Measurements from ENCODE around the gene SUPV3L1. TPM values are rescaled to one million over a fixed set of nuclear protein-coding genes. Genes with fewer than 3 reads are reported as not detected.
"Not testable (repeated sequence)": the region's sequence is repeated elsewhere in the genome, so short reads cannot be mapped to it uniquely, and the experiment has no call there.

SUPV3L1 gene
- total RNA-seq, 1 experiment from 2014 or later = 117 TPM

DNA sequence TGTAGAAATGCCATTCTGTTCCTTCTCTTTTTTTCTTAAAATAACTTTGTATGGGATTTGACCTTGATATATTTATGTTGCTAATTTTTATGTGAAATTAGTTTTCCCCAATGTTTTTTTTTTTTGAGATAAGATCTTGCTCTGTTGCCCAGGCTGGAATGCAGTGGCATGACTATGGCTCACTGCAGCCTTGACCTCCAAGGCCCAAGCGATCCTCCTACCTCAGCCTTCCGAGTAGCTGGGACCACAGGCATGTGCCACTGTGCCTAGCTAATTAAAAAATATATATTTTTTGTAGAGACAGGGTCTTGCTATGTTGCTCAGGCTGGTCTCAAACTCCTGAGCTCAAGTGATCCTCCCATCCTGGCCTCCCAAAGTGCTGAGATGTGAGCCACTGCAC, 40.1 kb upstream of the SUPV3L1 start:
- intact Hi-C loops (cut with micrococcal nuclease) = no loop called here
- Histone ChIP-seq H3K9me3 (ENCODE audit: low read length) (no peaks in the 10 kb centered on the region), H3F3A (ENCODE audit: low read length, unreplicated experiment) (no peaks in the 10 kb centered on the region), H3K4me3 (ENCODE audit: low read length) (no peak overlapping the region), H2AFZ (ENCODE audit: low read length) (no peak overlapping the region), H4K20me1 (ENCODE audit: low read length) (no peaks in the 10 kb centered on the region), H3K27me3 (ENCODE audit: low read length) (no peaks in the 10 kb centered on the region), H3K4me2 (ENCODE audit: low read length) (no peak overlapping the region), H3K9me2 (replicated peaks; ENCODE audit: low read length) (no peaks in the 10 kb centered on the region), H3K27ac (ENCODE audit: low read length) (no peak overlapping the region), H3K4me1 (ENCODE audit: insufficient read depth, low read length) (0 out of 2 replicates have a peak, but pooled peaks cover 3% of the 10 kb centered on the region), H3K36me3 (ENCODE audit: low read depth, low read length) (peaks cover 12% of the 10 kb centered on the region; the same call in 1 of the 2 replicates), H3K79me2 (ENCODE audit: low read length) (peaks cover 49% of the 10 kb centered on the region), H3K9ac (ENCODE audit: low read length) (no peak overlapping the region)
- BruUV-seq (replicated peaks) = no TSS peak
- ATAC-seq = no peak
- no peak for DNase-seq
- ChIA-PET CTCF (interaction anchor here (0.7 kb wide), 1 partner anchor 960 kb away, joined by 4 read pairs; no protein-coding TSS in a partner anchor), POLR2A (ENCODE audit: unreplicated experiment) (interaction anchor here (0.6 kb wide), 1 partner anchor 120 kb away, joined by 4 read pairs; no protein-coding TSS in a partner anchor)
- no peak for TF ChIP-seq EZH2phosphoT487 (IDR thresholded peaks at IDR 0.05; ENCODE audit: borderline replicate concordance, low read length)
- TF ChIP-seq, protein P1, sequence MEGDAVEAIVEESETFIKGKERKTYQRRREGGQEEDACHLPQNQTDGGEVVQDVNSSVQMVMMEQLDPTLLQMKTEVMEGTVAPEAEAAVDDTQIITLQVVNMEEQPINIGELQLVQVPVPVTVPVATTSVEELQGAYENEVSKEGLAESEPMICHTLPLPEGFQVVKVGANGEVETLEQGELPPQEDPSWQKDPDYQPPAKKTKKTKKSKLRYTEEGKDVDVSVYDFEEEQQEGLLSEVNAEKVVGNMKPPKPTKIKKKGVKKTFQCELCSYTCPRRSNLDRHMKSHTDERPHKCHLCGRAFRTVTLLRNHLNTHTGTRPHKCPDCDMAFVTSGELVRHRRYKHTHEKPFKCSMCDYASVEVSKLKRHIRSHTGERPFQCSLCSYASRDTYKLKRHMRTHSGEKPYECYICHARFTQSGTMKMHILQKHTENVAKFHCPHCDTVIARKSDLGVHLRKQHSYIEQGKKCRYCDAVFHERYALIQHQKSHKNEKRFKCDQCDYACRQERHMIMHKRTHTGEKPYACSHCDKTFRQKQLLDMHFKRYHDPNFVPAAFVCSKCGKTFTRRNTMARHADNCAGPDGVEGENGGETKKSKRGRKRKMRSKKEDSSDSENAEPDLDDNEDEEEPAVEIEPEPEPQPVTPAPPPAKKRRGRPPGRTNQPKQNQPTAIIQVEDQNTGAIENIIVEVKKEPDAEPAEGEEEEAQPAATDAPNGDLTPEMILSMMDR (conservative IDR thresholded peaks at IDR 0.05; ENCODE audit: low read depth, low read length) = no peak
- TF ChIP-seq EZH2 (IDR thresholded peaks at IDR 0.05; ENCODE audit: low read length, unreplicated experiment) = no peak

DNA sequence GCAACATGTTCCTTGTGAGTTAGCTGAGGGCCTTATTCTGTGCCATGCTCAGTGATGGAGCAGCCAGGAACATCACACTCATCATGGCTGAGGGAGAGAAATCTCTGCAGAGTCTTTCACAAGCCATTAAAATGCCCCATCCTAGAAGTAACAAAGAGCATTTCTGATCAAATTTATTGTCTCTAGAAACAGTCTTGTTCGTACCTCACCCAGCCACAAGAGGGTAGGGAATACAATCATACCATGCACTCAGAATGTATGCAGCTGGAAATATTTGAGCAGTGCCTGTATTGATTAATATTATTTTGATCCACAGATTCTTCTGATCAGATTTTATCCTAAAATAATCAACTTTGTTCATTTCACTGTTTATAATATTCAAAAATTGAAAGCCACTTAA, 38.7 kb upstream of the SUPV3L1 start:
- H3K27ac ChIP-seq (ENCODE audit: low read length) = no peak overlapping the region
- H3F3A ChIP-seq (ENCODE audit: low read length, unreplicated experiment) = no peaks in the 10 kb centered on the region
- POLR2A ChIA-PET (ENCODE audit: unreplicated experiment) = no interaction called here
- H3K4me3 ChIP-seq (ENCODE audit: low read length) = no peak overlapping the region
- H3K4me2 ChIP-seq (ENCODE audit: low read length) = no peak overlapping the region
- no peaks in the 10 kb centered on the region for H3K27me3 ChIP-seq (ENCODE audit: low read length)
- CTCF ChIA-PET = no interaction called here
- H2AFZ ChIP-seq (ENCODE audit: low read length) = no peak overlapping the region
- no TSS peak for BruUV-seq (replicated peaks)
- no peak overlapping the region for H3K9ac ChIP-seq (ENCODE audit: low read length)
- no peaks in the 10 kb centered on the region for H3K4me1 ChIP-seq (ENCODE audit: insufficient read depth, low read length)
- peaks cover 61% of the 10 kb centered on the region for H3K79me2 ChIP-seq (ENCODE audit: low read length)
- ATAC-seq (peak; percentile 53), DNase-seq (no peak)
- TF ChIP-seq EZH2 (IDR thresholded peaks at IDR 0.05; ENCODE audit: low read length, unreplicated experiment) = no peak
- TF ChIP-seq, protein P1 (conservative IDR thresholded peaks at IDR 0.05; ENCODE audit: low read depth, low read length) = peak; percentile 57
- no peaks in the 10 kb centered on the region for H4K20me1 ChIP-seq (ENCODE audit: low read length)
- H3K36me3 ChIP-seq (ENCODE audit: low read depth, low read length) = peaks cover 7% of the 10 kb centered on the region; the same call in 1 of the 2 replicates
- H3K9me3 ChIP-seq (ENCODE audit: low read length) = no peaks in the 10 kb centered on the region
- no peaks in the 10 kb centered on the region for H3K9me2 ChIP-seq (replicated peaks; ENCODE audit: low read length)
- intact Hi-C loops (cut with micrococcal nuclease) = no loop called here

DNA sequence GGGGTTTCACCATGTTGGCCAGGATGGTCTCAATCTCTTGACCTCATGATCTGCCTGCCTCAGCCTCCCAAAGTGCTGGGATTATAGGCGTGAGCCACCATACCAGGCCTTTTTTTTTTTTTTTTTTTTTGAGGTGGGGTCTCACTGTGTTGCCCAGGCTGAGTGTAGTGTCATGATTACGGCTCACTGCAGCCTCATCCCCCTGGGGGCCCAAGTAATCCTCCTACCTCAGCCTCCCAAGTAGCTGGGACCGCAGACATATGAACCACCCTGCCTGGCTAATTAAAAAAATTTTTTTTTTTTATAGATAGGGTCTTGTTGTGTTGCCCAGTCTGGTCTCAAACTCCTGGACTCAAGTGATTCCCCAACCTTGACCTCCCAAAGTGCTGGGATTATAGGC, 38.0 kb upstream of the SUPV3L1 start:
- ATAC-seq; H3K4me1 ChIP-seq (ENCODE audit: insufficient read depth, low read length); H3F3A ChIP-seq (ENCODE audit: low read length, unreplicated experiment); H3K4me3 ChIP-seq (ENCODE audit: low read length); H3K9me3 ChIP-seq (ENCODE audit: low read length); H3K9ac ChIP-seq (ENCODE audit: low read length); H2AFZ ChIP-seq (ENCODE audit: low read length); POLR2A ChIA-PET (ENCODE audit: unreplicated experiment); H3K36me3 ChIP-seq (ENCODE audit: low read depth, low read length); DNase-seq; H3K9me2 ChIP-seq (replicated peaks; ENCODE audit: low read length); H4K20me1 ChIP-seq (ENCODE audit: low read length); H3K27ac ChIP-seq (ENCODE audit: low read length); BruUV-seq (replicated peaks); CTCF ChIA-PET; H3K27me3 ChIP-seq (ENCODE audit: low read length); intact Hi-C loops (cut with micrococcal nuclease); H3K4me2 ChIP-seq (ENCODE audit: low read length): not testable (repeated sequence)
- H3K79me2 ChIP-seq (ENCODE audit: low read length) = peaks cover 68% of the 10 kb centered on the region

Measured in PC-3 (cell line).